Lower leg skin (tissue), 3 donors: ENCODE results near the gene CCDC85C.

Experiments used
- CTCF ChIP-seq, 3 donors: fragments of 450-650 bp; IDR thresholded peaks; one replicate each; pipeline ENCODE4 v1.5.1; 2016; ENCODE audit warnings: antibody characterized with exemption in 3 of 3, mild to moderate bottlenecking in 3 of 3, moderate library complexity in 2 of 3
- POLR2A ChIP-seq, 2 donors: fragments of 450-650 bp; IDR thresholded peaks; one replicate each; pipeline ENCODE4 v1.6.1; 2016 to 2017; ENCODE audit warnings: antibody characterized with exemption in 2 of 2, mild to moderate bottlenecking in 1 of 2, moderate library complexity in 1 of 2

GRCh38 chr14:99627510-99628381, 23.7 kb upstream of the CCDC85C start:
- TF ChIP-seq CTCF (IDR thresholded peaks at IDR 0.05), result no peak
- TF ChIP-seq POLR2A (IDR thresholded peaks at IDR 0.05), result no peak
